H9 (cell line): ENCODE measurements around the gene HBD. TPM values are rescaled to one million over a fixed set of nuclear protein-coding genes. Genes with fewer than 3 reads are reported as not detected.

Experiments used
- DNase-seq: peaks from one replicate; pipeline ENCODE4 v3.0.0-alpha.2; 2017
- H2AFZ ChIP-seq: one replicate; pipeline ENCODE4 v1.6.1; 2013; ENCODE audit warnings: mild to moderate bottlenecking, low read length, control low read depth, moderate library complexity
- H2AK5ac ChIP-seq: 2 replicates; pipeline ENCODE4 v1.6.1; 2013; ENCODE audit warnings: low read length, control low read depth, mixed read lengths; ENCODE audit not compliant: insufficient read length
- H2BK120ac ChIP-seq: one replicate; pipeline ENCODE4 v1.6.1; 2013; ENCODE audit warnings: low read depth, mild to moderate bottlenecking, low read length, control low read depth, inconsistent platforms; ENCODE audit not compliant: poor library complexity, severe bottlenecking
- H2BK12ac ChIP-seq: 2 replicates; pipeline ENCODE4 v1.6.1; 2013; ENCODE audit warnings: low read length, control low read depth, mixed read lengths, low read depth; ENCODE audit not compliant: insufficient read length
- H2BK15ac ChIP-seq: 2 replicates; pipeline ENCODE4 v1.6.1; 2013; ENCODE audit warnings: low read depth, low read length, control low read depth
- H2BK20ac ChIP-seq: one replicate; pipeline ENCODE4 v1.6.1; 2013; ENCODE audit warnings: low read depth, mild to moderate bottlenecking, low read length, control low read depth, inconsistent platforms; ENCODE audit not compliant: poor library complexity, severe bottlenecking
- H2BK5ac ChIP-seq: 2 replicates; pipeline ENCODE4 v1.6.1; 2013; ENCODE audit warnings: low read length, control low read depth, mixed read lengths; ENCODE audit not compliant: insufficient read length
- H3K14ac ChIP-seq: 2 replicates; pipeline ENCODE4 v1.6.1; 2013; ENCODE audit warnings: low read length, control low read depth; ENCODE audit not compliant: insufficient read depth
- H3K18ac ChIP-seq: 2 replicates; pipeline ENCODE4 v1.6.1; 2013; ENCODE audit warnings: low read depth, mild to moderate bottlenecking, mixed read lengths, low read length, control low read depth; ENCODE audit not compliant: insufficient read length
- H3K23ac ChIP-seq: 2 replicates; pipeline ENCODE4 v1.6.1; 2013; ENCODE audit warnings: low read length, control low read depth, mixed read lengths, low read depth; ENCODE audit not compliant: insufficient read length
- H3K23me2 ChIP-seq: 2 replicates; pipeline ENCODE4 v1.6.1; 2013; ENCODE audit warnings: low read depth, mild to moderate bottlenecking, mixed read lengths, low read length, control low read depth; ENCODE audit not compliant: insufficient read length, poor library complexity, severe bottlenecking
- H3K27ac ChIP-seq: 2 replicates; pipeline ENCODE4 v1.5.1; 2013; ENCODE audit warnings: low read length, control low read depth, mixed read lengths, low read depth; ENCODE audit not compliant: insufficient read length
- H3K27me3 ChIP-seq: 2 replicates; pipeline ENCODE4 v1.6.1; 2013; ENCODE audit warnings: low read length, control low read depth, inconsistent platforms; ENCODE audit not compliant: insufficient read depth
- H3K4ac ChIP-seq: 2 replicates; pipeline ENCODE4 v1.6.1; 2013; ENCODE audit warnings: low read depth, mild to moderate bottlenecking, control low read depth, inconsistent platforms, low read length, moderate library complexity
- H3K4me1 ChIP-seq: 2 replicates; pipeline ENCODE4 v1.6.1; 2013; ENCODE audit warnings: low read length, control low read depth, inconsistent platforms; ENCODE audit not compliant: insufficient read depth
- H3K4me2 ChIP-seq: 2 replicates; pipeline ENCODE4 v1.6.1; 2013; ENCODE audit warnings: low read length, control low read depth, mixed read lengths; ENCODE audit not compliant: insufficient read length, insufficient read depth
- H3K56ac ChIP-seq: 2 replicates; pipeline ENCODE4 v1.6.1; 2013; ENCODE audit warnings: low read depth, mild to moderate bottlenecking, mixed read lengths, low read length, control low read depth; ENCODE audit not compliant: insufficient read length
- H3K79me1 ChIP-seq: 2 replicates; pipeline ENCODE4 v1.6.1; 2013; ENCODE audit warnings: low read depth, mild to moderate bottlenecking, moderate library complexity, low read length, control low read depth, inconsistent platforms; ENCODE audit not compliant: insufficient read depth, poor library complexity, severe bottlenecking
- H3K79me2 ChIP-seq: 2 replicates; pipeline ENCODE4 v1.6.1; 2013; ENCODE audit warnings: low read length, control low read depth, inconsistent platforms; ENCODE audit not compliant: insufficient read depth
- H3K9ac ChIP-seq: 2 replicates; pipeline ENCODE4 v1.6.1; 2013; ENCODE audit warnings: low read length, control low read depth, mixed read lengths; ENCODE audit not compliant: insufficient read length; ENCODE audit errors: extremely low read depth
- H3K9me3 ChIP-seq: one replicate; pipeline ENCODE4 v1.6.1; 2013; ENCODE audit warnings: low read depth, low read length, inconsistent platforms; ENCODE audit not compliant: control insufficient read depth
- H3T11ph ChIP-seq: one replicate; pipeline ENCODE4 v1.6.1; 2013; ENCODE audit warnings: mild to moderate bottlenecking, low read length, control low read depth, inconsistent platforms
- H4K20me1 ChIP-seq: one replicate; pipeline ENCODE4 v1.6.1; 2013; ENCODE audit not compliant: control insufficient read depth, insufficient read length, insufficient read depth
- H4K5ac ChIP-seq: 2 replicates; pipeline ENCODE4 v1.6.1; 2013; ENCODE audit warnings: low read depth, mild to moderate bottlenecking, mixed read lengths, low read length, control low read depth; ENCODE audit not compliant: insufficient read length
- H4K8ac ChIP-seq: replicated peaks from 2 replicates; pipeline ENCODE4 v1.6.1; 2013; ENCODE audit warnings: low read length, control low read depth, mixed read lengths, low read depth; ENCODE audit not compliant: insufficient read length
- H4K91ac ChIP-seq: 2 replicates; pipeline ENCODE4 v1.6.1; 2013; ENCODE audit warnings: low read depth, mild to moderate bottlenecking, moderate library complexity, mixed read lengths, low read length, control low read depth; ENCODE audit not compliant: insufficient read length
- H3K27ac Mint-ChIP-seq, 3 experiments: 2 replicates in 2 of 3; 3 replicates in 1 of 3; pipeline ENCODE4 v1.8.0; 2020 to 2021; ENCODE audit warnings: mixed read lengths in 3 of 3, mild to moderate bottlenecking in 1 of 3, moderate library complexity in 1 of 3
- H3K27me3 Mint-ChIP-seq: 2 replicates; pipeline ENCODE4 v1.8.0; 2021; ENCODE audit warnings: low read depth, mild to moderate bottlenecking, moderate library complexity, mixed read lengths
- H3K36me3 Mint-ChIP-seq, 3 experiments: 2 replicates in 2 of 3; 3 replicates in 1 of 3; pipeline ENCODE4 v1.8.0; 2020 to 2021; ENCODE audit warnings: low read depth in 3 of 3, mixed read lengths in 3 of 3; ENCODE audit not compliant: insufficient read depth in 1 of 3
- H3K4me1 Mint-ChIP-seq, 2 experiments: 2 replicates each; pipeline ENCODE4 v1.8.0; 2020; ENCODE audit warnings: mixed read lengths in 2 of 2
- H3K4me3 Mint-ChIP-seq, 2 experiments: 2 replicates in 1 of 2; 3 replicates in 1 of 2; pipeline ENCODE4 v1.8.0; 2020 to 2021; ENCODE audit warnings: mild to moderate bottlenecking in 2 of 2, mixed read lengths in 2 of 2, moderate library complexity in 1 of 2
- H3K9me3 Mint-ChIP-seq, 2 experiments: 2 replicates in 1 of 2; 3 replicates in 1 of 2; pipeline ENCODE4 v1.8.0; 2020; ENCODE audit warnings: mild to moderate bottlenecking in 2 of 2, mixed read lengths in 2 of 2, moderate library complexity in 1 of 2
- WGBS: extraction: QIAGEN DNeasy Blood & Tissue Kit; methylation state at CpG from one replicate; pipeline ENCODE4 v1.1.7; 2013; ENCODE audit warnings: missing lambda C conversion rate, low lambda C conversion rate, mixed read lengths; ENCODE audit not compliant: insufficient read length; ENCODE audit errors: extremely low coverage; 5-methylcytosine and 5-hydroxymethylcytosine counted together
- total RNA-seq: library from RNA; stranded (reverse); gene quantifications from 2 replicates; pipeline ENCODE4 v1.2.1, GENCODE V29; 2021
- TF ChIP-seq, protein P1 (sequence below): fragments of 200-600 bp; sonication (generic); conservative IDR thresholded peaks from 3 replicates; pipeline ENCODE4 v1.8.0; 2021; ENCODE audit warnings: antibody characterized with exemption, mild to moderate bottlenecking

Gene HBD
- total RNA-seq, 1 experiment from 2014 or later, result not detected

DNA sequence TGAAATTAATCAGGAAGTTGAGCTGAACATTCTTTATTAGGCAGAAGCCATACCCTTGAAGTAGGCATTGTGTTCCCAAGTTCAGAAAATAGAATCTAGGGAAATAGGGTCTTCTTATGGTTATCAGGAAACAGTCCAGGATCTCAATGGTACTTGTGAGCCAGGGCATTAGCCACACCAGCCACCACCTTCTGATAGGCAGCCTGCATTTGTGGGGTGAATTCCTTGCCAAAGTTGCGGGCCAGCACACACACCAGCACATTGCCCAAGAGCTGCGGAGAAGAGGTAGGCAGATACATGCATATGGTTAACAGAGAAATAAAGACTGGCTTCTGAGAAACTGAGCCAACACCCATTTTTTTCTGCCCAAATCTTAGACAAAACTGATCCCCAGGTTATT is 1.5 kb downstream of the HBD start:
- Histone ChIP-seq H2AK5ac (no peak overlapping the region), H3K27me3 (no peaks in the 10 kb centered on the region), H4K5ac (no peak overlapping the region), H3K56ac (no peak overlapping the region), H3K79me2 (no peaks in the 10 kb centered on the region), H3K18ac (no peak overlapping the region), H4K20me1 (no peaks in the 10 kb centered on the region), H2BK5ac (no peak overlapping the region), H3K14ac (no peak overlapping the region), H2BK15ac (no peak overlapping the region), H3K9me3 (no peaks in the 10 kb centered on the region), H3K4me1 (no peaks in the 10 kb centered on the region), H2BK20ac (no peak overlapping the region), H3T11ph (no peak overlapping the region), H3K9ac (no peak overlapping the region), H3K4me2 (no peak overlapping the region), H3K27ac (no peak overlapping the region), H3K23me2 (no peaks in the 10 kb centered on the region), H3K4ac (no peak overlapping the region), H4K8ac (no peak overlapping the region), H2BK120ac (no peak overlapping the region), H2BK12ac (no peak overlapping the region), H3K23ac (no peak overlapping the region), H3K79me1 (no peaks in the 10 kb centered on the region), H4K91ac (no peak overlapping the region), H2AFZ (no peak overlapping the region)
- no peak overlapping the region for H3K4me3 Mint-ChIP-seq
- WGBS, result no CpG with 5 or more reads among the region's 2 CpGs
- no peaks in the 10 kb centered on the region for H3K4me1 Mint-ChIP-seq
- H3K27me3 Mint-ChIP-seq, result peaks cover 6% of the 10 kb centered on the region
- H3K36me3 Mint-ChIP-seq, result no peaks in the 10 kb centered on the region
- TF ChIP-seq, protein P1, sequence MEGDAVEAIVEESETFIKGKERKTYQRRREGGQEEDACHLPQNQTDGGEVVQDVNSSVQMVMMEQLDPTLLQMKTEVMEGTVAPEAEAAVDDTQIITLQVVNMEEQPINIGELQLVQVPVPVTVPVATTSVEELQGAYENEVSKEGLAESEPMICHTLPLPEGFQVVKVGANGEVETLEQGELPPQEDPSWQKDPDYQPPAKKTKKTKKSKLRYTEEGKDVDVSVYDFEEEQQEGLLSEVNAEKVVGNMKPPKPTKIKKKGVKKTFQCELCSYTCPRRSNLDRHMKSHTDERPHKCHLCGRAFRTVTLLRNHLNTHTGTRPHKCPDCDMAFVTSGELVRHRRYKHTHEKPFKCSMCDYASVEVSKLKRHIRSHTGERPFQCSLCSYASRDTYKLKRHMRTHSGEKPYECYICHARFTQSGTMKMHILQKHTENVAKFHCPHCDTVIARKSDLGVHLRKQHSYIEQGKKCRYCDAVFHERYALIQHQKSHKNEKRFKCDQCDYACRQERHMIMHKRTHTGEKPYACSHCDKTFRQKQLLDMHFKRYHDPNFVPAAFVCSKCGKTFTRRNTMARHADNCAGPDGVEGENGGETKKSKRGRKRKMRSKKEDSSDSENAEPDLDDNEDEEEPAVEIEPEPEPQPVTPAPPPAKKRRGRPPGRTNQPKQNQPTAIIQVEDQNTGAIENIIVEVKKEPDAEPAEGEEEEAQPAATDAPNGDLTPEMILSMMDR, result no peak
- no peak for DNase-seq
- H3K27ac Mint-ChIP-seq, result no peak overlapping the region
- H3K9me3 Mint-ChIP-seq, result no peaks in the 10 kb centered on the region
